WTC11 (cell line): ENCODE results near the gene ADCY2.

ENCODE experiments used
- CBFB ChIP-seq: sonication (generic); formaldehyde crosslinking; IDR thresholded peaks from 2 replicates; pipeline ENCODE4 v1.8.1; 2022; ENCODE audit warnings: mild to moderate bottlenecking, low read depth, missing genetic modification reagents
- FOXJ3 ChIP-seq: sonication (generic); formaldehyde crosslinking; IDR thresholded peaks from 2 replicates; pipeline ENCODE4 v1.9.0; 2021; ENCODE audit warnings: missing genetic modification reagents, mild to moderate bottlenecking, borderline replicate concordance
- NFYB ChIP-seq: sonication (generic); formaldehyde crosslinking; conservative IDR thresholded peaks from 2 replicates; pipeline ENCODE4 v1.8.0; 2022; ENCODE audit warnings: low read depth, missing genetic modification reagents
- TF ChIP-seq, protein P1 (sequence below): sonication (generic); formaldehyde crosslinking; IDR thresholded peaks from 2 replicates; pipeline ENCODE4 v1.8.0; 2022; ENCODE audit warnings: mild to moderate bottlenecking, missing genetic modification reagents
- TF ChIP-seq, protein P2 (sequence below): sonication (generic); formaldehyde crosslinking; IDR thresholded peaks from 2 replicates; pipeline ENCODE4 v1.8.1; 2023; ENCODE audit warnings: mild to moderate bottlenecking, missing genetic modification reagents, moderate library complexity
- TF ChIP-seq, protein P3 (sequence below): fragments of 200-600 bp; IDR thresholded peaks from 2 replicates; pipeline ENCODE4 v1.8.0; 2022; ENCODE audit warnings: antibody characterized with exemption
- TF ChIP-seq, protein P4 (sequence below): sonication (generic); formaldehyde crosslinking; IDR thresholded peaks from 2 replicates; pipeline ENCODE4 v1.8.0; 2022; ENCODE audit warnings: missing genetic modification reagents

DNA sequence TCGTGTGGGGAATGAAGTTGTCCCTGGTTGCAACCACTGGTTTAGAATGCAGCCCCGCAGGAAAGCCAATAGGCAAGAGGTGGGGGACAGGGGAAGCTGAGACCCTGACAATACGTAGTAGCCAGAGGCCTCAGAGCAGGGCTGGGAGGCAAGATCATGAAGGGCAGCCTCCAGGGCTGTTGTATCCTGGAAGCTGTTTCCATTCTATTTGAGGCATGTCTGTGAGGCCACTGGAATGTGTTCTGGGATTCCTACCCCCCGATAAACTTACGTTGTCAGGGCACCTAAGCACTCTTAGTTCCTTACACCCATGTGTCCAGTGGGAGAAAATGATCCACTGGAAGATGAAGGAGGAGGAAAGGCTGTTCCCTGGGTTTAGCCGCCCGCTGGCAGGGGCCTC is 277.7 kb downstream of the ADCY2 start:
- TF ChIP-seq CBFB (CRISPR knock-in tag) = no peak
- TF ChIP-seq, protein P1, sequence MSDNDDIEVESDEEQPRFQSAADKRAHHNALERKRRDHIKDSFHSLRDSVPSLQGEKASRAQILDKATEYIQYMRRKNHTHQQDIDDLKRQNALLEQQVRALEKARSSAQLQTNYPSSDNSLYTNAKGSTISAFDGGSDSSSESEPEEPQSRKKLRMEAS (CRISPR knock-in tag) = no peak
- TF ChIP-seq, protein P2, sequence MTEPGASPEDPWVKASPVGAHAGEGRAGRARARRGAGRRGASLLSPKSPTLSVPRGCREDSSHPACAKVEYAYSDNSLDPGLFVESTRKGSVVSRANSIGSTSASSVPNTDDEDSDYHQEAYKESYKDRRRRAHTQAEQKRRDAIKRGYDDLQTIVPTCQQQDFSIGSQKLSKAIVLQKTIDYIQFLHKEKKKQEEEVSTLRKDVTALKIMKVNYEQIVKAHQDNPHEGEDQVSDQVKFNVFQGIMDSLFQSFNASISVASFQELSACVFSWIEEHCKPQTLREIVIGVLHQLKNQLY (CRISPR knock-in tag) = no peak
- TF ChIP-seq, protein P3, sequence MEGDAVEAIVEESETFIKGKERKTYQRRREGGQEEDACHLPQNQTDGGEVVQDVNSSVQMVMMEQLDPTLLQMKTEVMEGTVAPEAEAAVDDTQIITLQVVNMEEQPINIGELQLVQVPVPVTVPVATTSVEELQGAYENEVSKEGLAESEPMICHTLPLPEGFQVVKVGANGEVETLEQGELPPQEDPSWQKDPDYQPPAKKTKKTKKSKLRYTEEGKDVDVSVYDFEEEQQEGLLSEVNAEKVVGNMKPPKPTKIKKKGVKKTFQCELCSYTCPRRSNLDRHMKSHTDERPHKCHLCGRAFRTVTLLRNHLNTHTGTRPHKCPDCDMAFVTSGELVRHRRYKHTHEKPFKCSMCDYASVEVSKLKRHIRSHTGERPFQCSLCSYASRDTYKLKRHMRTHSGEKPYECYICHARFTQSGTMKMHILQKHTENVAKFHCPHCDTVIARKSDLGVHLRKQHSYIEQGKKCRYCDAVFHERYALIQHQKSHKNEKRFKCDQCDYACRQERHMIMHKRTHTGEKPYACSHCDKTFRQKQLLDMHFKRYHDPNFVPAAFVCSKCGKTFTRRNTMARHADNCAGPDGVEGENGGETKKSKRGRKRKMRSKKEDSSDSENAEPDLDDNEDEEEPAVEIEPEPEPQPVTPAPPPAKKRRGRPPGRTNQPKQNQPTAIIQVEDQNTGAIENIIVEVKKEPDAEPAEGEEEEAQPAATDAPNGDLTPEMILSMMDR = no peak
- TF ChIP-seq, protein P4, sequence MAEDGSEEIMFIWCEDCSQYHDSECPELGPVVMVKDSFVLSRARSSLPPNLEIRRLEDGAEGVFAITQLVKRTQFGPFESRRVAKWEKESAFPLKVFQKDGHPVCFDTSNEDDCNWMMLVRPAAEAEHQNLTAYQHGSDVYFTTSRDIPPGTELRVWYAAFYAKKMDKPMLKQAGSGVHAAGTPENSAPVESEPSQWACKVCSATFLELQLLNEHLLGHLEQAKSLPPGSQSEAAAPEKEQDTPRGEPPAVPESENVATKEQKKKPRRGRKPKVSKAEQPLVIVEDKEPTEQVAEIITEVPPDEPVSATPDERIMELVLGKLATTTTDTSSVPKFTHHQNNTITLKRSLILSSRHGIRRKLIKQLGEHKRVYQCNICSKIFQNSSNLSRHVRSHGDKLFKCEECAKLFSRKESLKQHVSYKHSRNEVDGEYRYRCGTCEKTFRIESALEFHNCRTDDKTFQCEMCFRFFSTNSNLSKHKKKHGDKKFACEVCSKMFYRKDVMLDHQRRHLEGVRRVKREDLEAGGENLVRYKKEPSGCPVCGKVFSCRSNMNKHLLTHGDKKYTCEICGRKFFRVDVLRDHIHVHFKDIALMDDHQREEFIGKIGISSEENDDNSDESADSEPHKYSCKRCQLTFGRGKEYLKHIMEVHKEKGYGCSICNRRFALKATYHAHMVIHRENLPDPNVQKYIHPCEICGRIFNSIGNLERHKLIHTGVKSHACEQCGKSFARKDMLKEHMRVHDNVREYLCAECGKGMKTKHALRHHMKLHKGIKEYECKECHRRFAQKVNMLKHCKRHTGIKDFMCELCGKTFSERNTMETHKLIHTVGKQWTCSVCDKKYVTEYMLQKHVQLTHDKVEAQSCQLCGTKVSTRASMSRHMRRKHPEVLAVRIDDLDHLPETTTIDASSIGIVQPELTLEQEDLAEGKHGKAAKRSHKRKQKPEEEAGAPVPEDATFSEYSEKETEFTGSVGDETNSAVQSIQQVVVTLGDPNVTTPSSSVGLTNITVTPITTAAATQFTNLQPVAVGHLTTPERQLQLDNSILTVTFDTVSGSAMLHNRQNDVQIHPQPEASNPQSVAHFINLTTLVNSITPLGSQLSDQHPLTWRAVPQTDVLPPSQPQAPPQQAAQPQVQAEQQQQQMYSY (CRISPR knock-in tag) = no peak
- TF ChIP-seq FOXJ3 (CRISPR knock-in tag) = no peak
- TF ChIP-seq NFYB (CRISPR knock-in tag) = no peak
